ENCODE measurements around the gene NCKAP5.

DNA sequence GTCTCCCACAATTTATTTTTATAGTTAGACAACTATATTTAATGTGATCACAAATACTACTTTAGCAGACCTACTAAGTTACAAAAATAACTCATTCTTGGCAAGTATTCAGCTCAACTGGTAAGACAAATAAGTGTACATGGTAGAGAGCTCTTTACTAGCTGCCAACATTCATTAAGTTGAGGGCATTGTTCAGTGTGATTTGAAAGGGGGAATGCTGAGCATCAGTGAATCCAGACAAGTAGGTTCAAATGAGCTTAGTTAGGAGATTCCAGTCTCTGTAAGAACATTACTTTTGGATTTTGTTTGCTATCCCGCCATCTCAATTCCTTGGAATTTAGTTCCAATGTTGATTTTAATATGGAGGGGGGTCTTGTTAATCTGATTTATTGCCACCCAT, 710.9 kb downstream of the NCKAP5 start:
- TF ChIP-seq POLR2A (IDR thresholded peaks at IDR 0.05) = no peak
- TF ChIP-seq, protein P1, sequence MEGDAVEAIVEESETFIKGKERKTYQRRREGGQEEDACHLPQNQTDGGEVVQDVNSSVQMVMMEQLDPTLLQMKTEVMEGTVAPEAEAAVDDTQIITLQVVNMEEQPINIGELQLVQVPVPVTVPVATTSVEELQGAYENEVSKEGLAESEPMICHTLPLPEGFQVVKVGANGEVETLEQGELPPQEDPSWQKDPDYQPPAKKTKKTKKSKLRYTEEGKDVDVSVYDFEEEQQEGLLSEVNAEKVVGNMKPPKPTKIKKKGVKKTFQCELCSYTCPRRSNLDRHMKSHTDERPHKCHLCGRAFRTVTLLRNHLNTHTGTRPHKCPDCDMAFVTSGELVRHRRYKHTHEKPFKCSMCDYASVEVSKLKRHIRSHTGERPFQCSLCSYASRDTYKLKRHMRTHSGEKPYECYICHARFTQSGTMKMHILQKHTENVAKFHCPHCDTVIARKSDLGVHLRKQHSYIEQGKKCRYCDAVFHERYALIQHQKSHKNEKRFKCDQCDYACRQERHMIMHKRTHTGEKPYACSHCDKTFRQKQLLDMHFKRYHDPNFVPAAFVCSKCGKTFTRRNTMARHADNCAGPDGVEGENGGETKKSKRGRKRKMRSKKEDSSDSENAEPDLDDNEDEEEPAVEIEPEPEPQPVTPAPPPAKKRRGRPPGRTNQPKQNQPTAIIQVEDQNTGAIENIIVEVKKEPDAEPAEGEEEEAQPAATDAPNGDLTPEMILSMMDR (IDR thresholded peaks at IDR 0.05) = no peak
